CD4-positive, alpha-beta T cell treated with Interleukin-10 for 1 hour (primary cell): Measurements from ENCODE around the gene SUN5.
"Not testable (repeated sequence)": the region's sequence is repeated elsewhere in the genome, so short reads cannot be mapped to it uniquely, and the experiment has no call there.

ENCODE experiments used
- DNase-seq: peaks from one replicate; pipeline ENCODE4 v3.0.0-alpha.2; 2020

Gene SUN5

GRCh38 chr20:32975698-32976674 is 28.2 kb downstream of the SUN5 start:
- no peak for DNase-seq

GRCh38 chr20:32975121-32975520 is 29.1 kb downstream of the SUN5 start:
- DNase-seq = not testable (repeated sequence)

GRCh38 chr20:32974204-32975064 is 29.8 kb downstream of the SUN5 start:
- not testable (repeated sequence) for DNase-seq

- no peak for DNase-seq
Observed at GRCh38 chr20:32973077-32973717, 31.0 kb downstream of the SUN5 start.

GRCh38 chr20:32972181-32973076 is 31.8 kb downstream of the SUN5 start:
- peak; percentile 93 for DNase-seq

GRCh38 chr20:32971703-32972161 is 32.5 kb downstream of the SUN5 start:
- DNase-seq = peak; percentile 41

- no peak for DNase-seq
Observed at GRCh38 chr20:32970973-32971300, 33.3 kb downstream of the SUN5 start.

GRCh38 chr20:32970115-32970972 is 33.9 kb downstream of the SUN5 start:
- DNase-seq = no peak

- DNase-seq = no peak
Observed at GRCh38 chr20:32969356-32970114, 34.7 kb downstream of the SUN5 start.

GRCh38 chr20:32968478-32969241 is 35.6 kb downstream of the SUN5 start:
- peak; percentile 22 for DNase-seq

GRCh38 chr20:32967961-32968457 is 36.2 kb downstream of the SUN5 start:
- DNase-seq = peak; percentile 73

GRCh38 chr20:32966881-32967781 is 37.1 kb downstream of the SUN5 start:
- peak; percentile 72 for DNase-seq

- DNase-seq = no peak
Observed at GRCh38 chr20:32966382-32966781, 37.9 kb downstream of the SUN5 start.

GRCh38 chr20:32965581-32966373 is 38.5 kb downstream of the SUN5 start:
- peak; percentile 48 for DNase-seq

- DNase-seq = no peak
Observed at GRCh38 chr20:32965115-32965514, 39.1 kb downstream of the SUN5 start.

GRCh38 chr20:32964575-32964974 is 39.7 kb downstream of the SUN5 start:
- no peak for DNase-seq

GRCh38 chr20:32963176-32963575 is 41.1 kb downstream of the SUN5 start:
- DNase-seq = no peak
